OCI-LY7 (cell line): ENCODE results near the gene ZNF490.

Experiments
- EZH2phosphoT487 ChIP-seq: fragments of 200-600 bp; sonication (generic); IDR thresholded peaks from 2 replicates; pipeline ENCODE4 v1.6.1; 2018; ENCODE audit warnings: low read depth, borderline replicate concordance, mild to moderate bottlenecking, mixed run types, antibody characterized with exemption, low read length, moderate library complexity, mixed read lengths
- TF ChIP-seq, protein P1 (sequence below): fragments of 200-600 bp; sonication (generic); conservative IDR thresholded peaks from 2 replicates; pipeline ENCODE4 v1.5.1; 2014; ENCODE audit warnings: mild to moderate bottlenecking, antibody characterized with exemption, low read length, moderate library complexity, mixed read lengths

DNA sequence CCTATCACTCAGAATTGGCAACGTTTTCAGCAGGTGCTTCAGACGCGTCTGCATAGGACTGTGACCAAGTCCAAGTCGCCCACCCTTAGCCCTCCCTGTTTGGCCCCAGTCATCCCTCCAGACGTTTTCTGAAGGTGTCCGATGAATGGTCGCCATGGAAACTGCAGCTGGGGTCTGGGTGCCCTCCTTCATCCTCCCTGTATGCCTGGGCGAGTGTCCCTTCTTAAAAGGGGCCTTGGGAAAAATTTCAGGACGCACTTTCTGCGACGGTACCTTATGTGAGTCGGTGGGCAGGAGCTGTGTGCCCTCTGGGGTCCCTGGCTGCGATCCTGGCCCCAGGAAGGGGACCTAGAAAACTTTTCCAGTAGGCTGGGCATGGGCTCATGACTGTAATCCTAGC, 30.8 kb upstream of the ZNF490 start:
- TF ChIP-seq, protein P1, sequence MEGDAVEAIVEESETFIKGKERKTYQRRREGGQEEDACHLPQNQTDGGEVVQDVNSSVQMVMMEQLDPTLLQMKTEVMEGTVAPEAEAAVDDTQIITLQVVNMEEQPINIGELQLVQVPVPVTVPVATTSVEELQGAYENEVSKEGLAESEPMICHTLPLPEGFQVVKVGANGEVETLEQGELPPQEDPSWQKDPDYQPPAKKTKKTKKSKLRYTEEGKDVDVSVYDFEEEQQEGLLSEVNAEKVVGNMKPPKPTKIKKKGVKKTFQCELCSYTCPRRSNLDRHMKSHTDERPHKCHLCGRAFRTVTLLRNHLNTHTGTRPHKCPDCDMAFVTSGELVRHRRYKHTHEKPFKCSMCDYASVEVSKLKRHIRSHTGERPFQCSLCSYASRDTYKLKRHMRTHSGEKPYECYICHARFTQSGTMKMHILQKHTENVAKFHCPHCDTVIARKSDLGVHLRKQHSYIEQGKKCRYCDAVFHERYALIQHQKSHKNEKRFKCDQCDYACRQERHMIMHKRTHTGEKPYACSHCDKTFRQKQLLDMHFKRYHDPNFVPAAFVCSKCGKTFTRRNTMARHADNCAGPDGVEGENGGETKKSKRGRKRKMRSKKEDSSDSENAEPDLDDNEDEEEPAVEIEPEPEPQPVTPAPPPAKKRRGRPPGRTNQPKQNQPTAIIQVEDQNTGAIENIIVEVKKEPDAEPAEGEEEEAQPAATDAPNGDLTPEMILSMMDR: no peak
- no peak for TF ChIP-seq EZH2phosphoT487
